Esophagus squamous epithelium (tissue), 4 donors: ENCODE data around the gene SUCLG2.

Experiments used
- POLR2A ChIP-seq, 4 donors: fragments of 450-650 bp; IDR thresholded peaks; one replicate each; pipeline ENCODE4 v1.6.1; 2017; ENCODE audit warnings: antibody characterized with exemption in 4 of 4, mild to moderate bottlenecking in 4 of 4, moderate library complexity in 3 of 4
- TF ChIP-seq, protein P1 (sequence below), 6 experiments: fragments of 450-650 bp in 4 of 6; fragments of 200-600 bp in 2 of 6; sonication (generic) in 2 of 6; IDR thresholded peaks; one replicate each; pipeline ENCODE4 v1.5.1; 2016 to 2019; ENCODE audit warnings: antibody characterized with exemption in 6 of 6, mild to moderate bottlenecking in 4 of 6, moderate library complexity in 4 of 6

DNA sequence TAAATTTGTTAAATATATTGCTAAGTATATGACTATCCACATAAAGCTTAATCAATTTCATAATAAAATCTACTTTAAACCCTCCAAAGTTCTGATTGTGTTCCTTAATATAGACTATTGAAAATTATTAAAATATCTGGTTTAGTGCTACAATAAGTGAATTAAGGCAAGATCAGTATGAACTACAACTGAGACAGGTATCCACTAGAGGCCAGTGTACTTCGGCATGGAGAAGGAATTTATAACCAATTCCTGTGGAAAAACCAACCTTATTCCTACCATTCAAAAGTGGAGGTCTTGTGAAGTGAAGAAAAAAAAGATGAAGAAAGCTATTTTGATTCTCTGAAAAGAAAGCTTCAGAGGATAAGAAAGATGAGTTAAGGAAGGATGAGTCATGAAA is 237.7 kb downstream of the SUCLG2 start:
- TF ChIP-seq, protein P1, sequence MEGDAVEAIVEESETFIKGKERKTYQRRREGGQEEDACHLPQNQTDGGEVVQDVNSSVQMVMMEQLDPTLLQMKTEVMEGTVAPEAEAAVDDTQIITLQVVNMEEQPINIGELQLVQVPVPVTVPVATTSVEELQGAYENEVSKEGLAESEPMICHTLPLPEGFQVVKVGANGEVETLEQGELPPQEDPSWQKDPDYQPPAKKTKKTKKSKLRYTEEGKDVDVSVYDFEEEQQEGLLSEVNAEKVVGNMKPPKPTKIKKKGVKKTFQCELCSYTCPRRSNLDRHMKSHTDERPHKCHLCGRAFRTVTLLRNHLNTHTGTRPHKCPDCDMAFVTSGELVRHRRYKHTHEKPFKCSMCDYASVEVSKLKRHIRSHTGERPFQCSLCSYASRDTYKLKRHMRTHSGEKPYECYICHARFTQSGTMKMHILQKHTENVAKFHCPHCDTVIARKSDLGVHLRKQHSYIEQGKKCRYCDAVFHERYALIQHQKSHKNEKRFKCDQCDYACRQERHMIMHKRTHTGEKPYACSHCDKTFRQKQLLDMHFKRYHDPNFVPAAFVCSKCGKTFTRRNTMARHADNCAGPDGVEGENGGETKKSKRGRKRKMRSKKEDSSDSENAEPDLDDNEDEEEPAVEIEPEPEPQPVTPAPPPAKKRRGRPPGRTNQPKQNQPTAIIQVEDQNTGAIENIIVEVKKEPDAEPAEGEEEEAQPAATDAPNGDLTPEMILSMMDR (IDR thresholded peaks at IDR 0.05): no peak
- no peak for TF ChIP-seq POLR2A (IDR thresholded peaks at IDR 0.05)
